OCI-LY7 (cell line): Measurements from ENCODE around the gene FBXO28. TPM values are rescaled to one million over a fixed set of nuclear protein-coding genes. Genes with fewer than 3 reads are reported as not detected.
A peak's percentile ranks its signal among the peaks of the same experiment; 100 is the strongest.
"Not testable (repeated sequence)": the region's sequence is repeated elsewhere in the genome, so short reads cannot be mapped to it uniquely, and the experiment has no call there.

Experiments used
- BruUV-seq: library from RNA; stranded (reverse); fragments of 400-500 nt; replicated peaks from 2 replicates; lab custom pipeline; 2021; lab: Mats Ljungman, UMichigan
- CTCF ChIA-PET: fragments of 300-600 bp; sonication (Branson Sonifier 250); formaldehyde crosslinking; loops from one replicate; lab custom pipeline; 2022; ENCODE audit warnings: antibody characterized with exemption; ENCODE audit not compliant: unreplicated experiment; lab: Charles Lee
- POLR2A ChIA-PET: fragments of 300-600 bp; sonication (Branson Sonifier 250); formaldehyde crosslinking; loops from one replicate; lab custom pipeline; 2022; ENCODE audit warnings: antibody characterized with exemption; lab: Charles Lee
- DNase-seq: peaks from one replicate; pipeline ENCODE4 v3.0.0-alpha.2; 2015; ENCODE audit warnings: low spot score
- H2AFZ ChIP-seq: fragments of 200-600 bp; sonication (generic), shearing (Covaris generic); 2 replicates; pipeline ENCODE4 v1.6.1; 2014; ENCODE audit warnings: mild to moderate bottlenecking, antibody characterized with exemption, low read length, moderate library complexity
- H3K27ac ChIP-seq: fragments of 200-600 bp; sonication (generic); 2 replicates; pipeline ENCODE4 v1.5.1; 2014; ENCODE audit warnings: mixed run types, low read depth, mild to moderate bottlenecking, moderate library complexity, low read length, inconsistent platforms; ENCODE audit not compliant: poor library complexity, severe bottlenecking
- H3K36me3 ChIP-seq: fragments of 200-600 bp; sonication (generic); 2 replicates; pipeline ENCODE4 v1.6.1; 2014; ENCODE audit warnings: mild to moderate bottlenecking, antibody characterized with exemption, low read length, moderate library complexity, mixed read lengths; ENCODE audit not compliant: insufficient read depth
- H3K4me1 ChIP-seq: fragments of 200-600 bp; sonication (generic); 2 replicates; pipeline ENCODE4 v1.5.1; 2014; ENCODE audit warnings: mild to moderate bottlenecking, low read length; ENCODE audit not compliant: insufficient read depth, poor library complexity, severe bottlenecking
- H3K4me2 ChIP-seq: fragments of 200-600 bp; sonication (generic); 2 replicates; pipeline ENCODE4 v1.6.1; 2014; ENCODE audit warnings: mild to moderate bottlenecking, low read length
- H3K4me3 ChIP-seq: fragments of 200-600 bp; sonication (generic); 2 replicates; pipeline ENCODE4 v1.5.1; 2014; ENCODE audit warnings: mild to moderate bottlenecking, low read depth, low read length; ENCODE audit not compliant: poor library complexity, severe bottlenecking
- H3K79me2 ChIP-seq: fragments of 200-600 bp; sonication (generic); 2 replicates; pipeline ENCODE4 v1.6.1; 2016; ENCODE audit warnings: low read depth, mild to moderate bottlenecking, low read length, moderate library complexity, mixed read lengths; ENCODE audit not compliant: insufficient read depth
- H3K9me2 ChIP-seq: fragments of 200-600 bp; sonication (generic); 2 replicates; pipeline ENCODE4 v1.6.1; 2016; ENCODE audit warnings: mild to moderate bottlenecking, low read length, mixed read lengths; ENCODE audit not compliant: insufficient read depth
- H3K9me3 ChIP-seq: fragments of 200-600 bp; sonication (generic); 2 replicates; pipeline ENCODE4 v1.6.1; 2014; ENCODE audit warnings: mild to moderate bottlenecking, mixed run types, low read length, mixed read lengths
- H4K20me1 ChIP-seq: fragments of 200-600 bp; sonication (generic); 2 replicates; pipeline ENCODE4 v1.6.1; 2014; ENCODE audit warnings: mild to moderate bottlenecking, antibody characterized with exemption, low read length, moderate library complexity, mixed read lengths; ENCODE audit not compliant: insufficient read depth
- EZH2phosphoT487 ChIP-seq: fragments of 200-600 bp; sonication (generic); IDR thresholded peaks from 2 replicates; pipeline ENCODE4 v1.6.1; 2018; ENCODE audit warnings: low read depth, borderline replicate concordance, mild to moderate bottlenecking, mixed run types, antibody characterized with exemption, low read length, moderate library complexity, mixed read lengths
- intact Hi-C: fragments of 100-400 bp; cut with micrococcal nuclease; formaldehyde crosslinking; loops from one replicate; pipeline ENCODE4 v1.10.0; 2022; ENCODE audit not compliant: unreplicated experiment
- total RNA-seq, 2 experiments: library from RNA; depleted of rRNA in 1 of 2; stranded (reverse); fragments of >200 nt in 1 of 2; shearing (Covaris generic) in 1 of 2; gene quantifications; 2 replicates each; pipeline ENCODE4 v1.2.3, GENCODE V29; 2014 to 2022
- TF ChIP-seq, protein P1 (sequence below): fragments of 200-600 bp; sonication (generic); conservative IDR thresholded peaks from 2 replicates; pipeline ENCODE4 v1.5.1; 2014; ENCODE audit warnings: mild to moderate bottlenecking, antibody characterized with exemption, low read length, moderate library complexity, mixed read lengths

The FBXO28 gene
- total RNA-seq, 2 experiments from 2014 or later, result 20.1 to 23.3 TPM

DNA sequence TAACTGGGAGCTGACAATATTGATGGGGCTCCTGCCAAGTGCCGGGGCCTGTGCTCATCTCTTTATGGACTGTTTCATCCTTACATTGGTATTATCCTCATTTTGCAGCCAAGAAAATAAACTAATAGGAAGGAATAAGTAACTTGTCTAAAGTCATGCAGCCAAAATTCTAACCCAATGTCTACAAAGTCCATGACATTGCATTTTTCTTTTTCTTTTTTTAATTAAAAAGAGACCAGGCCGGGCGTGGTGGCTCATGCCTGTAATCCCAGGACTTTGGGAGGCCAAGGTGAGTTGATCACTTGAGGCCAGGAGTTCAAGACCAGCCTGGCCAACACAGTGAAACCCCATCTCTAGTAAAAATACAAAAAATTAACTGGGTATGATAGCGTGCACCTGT lies 87.9 kb downstream of the FBXO28 start:
- DNase-seq, result no peak
- no peak overlapping the region for H3K4me3 ChIP-seq
- H3K79me2 ChIP-seq, result no peaks in the 10 kb centered on the region
- H4K20me1 ChIP-seq, result no peaks in the 10 kb centered on the region
- ChIA-PET POLR2A (interaction anchor here (1.3 kb wide), 1 partner anchor 8 kb away, joined by 3 read pairs; no protein-coding TSS in a partner anchor), CTCF (interaction anchor here (0.7 kb wide), 1 partner anchor 23 kb away, joined by 4 read pairs; no protein-coding TSS in a partner anchor)
- H3K27ac ChIP-seq, result no peak overlapping the region
- intact Hi-C loops, result no loop called here
- no peaks in the 10 kb centered on the region for H3K9me2 ChIP-seq
- TF ChIP-seq EZH2phosphoT487, result no peak
- TF ChIP-seq, protein P1, sequence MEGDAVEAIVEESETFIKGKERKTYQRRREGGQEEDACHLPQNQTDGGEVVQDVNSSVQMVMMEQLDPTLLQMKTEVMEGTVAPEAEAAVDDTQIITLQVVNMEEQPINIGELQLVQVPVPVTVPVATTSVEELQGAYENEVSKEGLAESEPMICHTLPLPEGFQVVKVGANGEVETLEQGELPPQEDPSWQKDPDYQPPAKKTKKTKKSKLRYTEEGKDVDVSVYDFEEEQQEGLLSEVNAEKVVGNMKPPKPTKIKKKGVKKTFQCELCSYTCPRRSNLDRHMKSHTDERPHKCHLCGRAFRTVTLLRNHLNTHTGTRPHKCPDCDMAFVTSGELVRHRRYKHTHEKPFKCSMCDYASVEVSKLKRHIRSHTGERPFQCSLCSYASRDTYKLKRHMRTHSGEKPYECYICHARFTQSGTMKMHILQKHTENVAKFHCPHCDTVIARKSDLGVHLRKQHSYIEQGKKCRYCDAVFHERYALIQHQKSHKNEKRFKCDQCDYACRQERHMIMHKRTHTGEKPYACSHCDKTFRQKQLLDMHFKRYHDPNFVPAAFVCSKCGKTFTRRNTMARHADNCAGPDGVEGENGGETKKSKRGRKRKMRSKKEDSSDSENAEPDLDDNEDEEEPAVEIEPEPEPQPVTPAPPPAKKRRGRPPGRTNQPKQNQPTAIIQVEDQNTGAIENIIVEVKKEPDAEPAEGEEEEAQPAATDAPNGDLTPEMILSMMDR, result no peak
- no peak overlapping the region for H3K4me2 ChIP-seq
- BruUV-seq, result no TSS peak
- H2AFZ ChIP-seq, result no peak overlapping the region
- H3K36me3 ChIP-seq, result no peaks in the 10 kb centered on the region
- H3K9me3 ChIP-seq, result no peaks in the 10 kb centered on the region
- peaks cover 29% of the 10 kb centered on the region for H3K4me1 ChIP-seq

DNA sequence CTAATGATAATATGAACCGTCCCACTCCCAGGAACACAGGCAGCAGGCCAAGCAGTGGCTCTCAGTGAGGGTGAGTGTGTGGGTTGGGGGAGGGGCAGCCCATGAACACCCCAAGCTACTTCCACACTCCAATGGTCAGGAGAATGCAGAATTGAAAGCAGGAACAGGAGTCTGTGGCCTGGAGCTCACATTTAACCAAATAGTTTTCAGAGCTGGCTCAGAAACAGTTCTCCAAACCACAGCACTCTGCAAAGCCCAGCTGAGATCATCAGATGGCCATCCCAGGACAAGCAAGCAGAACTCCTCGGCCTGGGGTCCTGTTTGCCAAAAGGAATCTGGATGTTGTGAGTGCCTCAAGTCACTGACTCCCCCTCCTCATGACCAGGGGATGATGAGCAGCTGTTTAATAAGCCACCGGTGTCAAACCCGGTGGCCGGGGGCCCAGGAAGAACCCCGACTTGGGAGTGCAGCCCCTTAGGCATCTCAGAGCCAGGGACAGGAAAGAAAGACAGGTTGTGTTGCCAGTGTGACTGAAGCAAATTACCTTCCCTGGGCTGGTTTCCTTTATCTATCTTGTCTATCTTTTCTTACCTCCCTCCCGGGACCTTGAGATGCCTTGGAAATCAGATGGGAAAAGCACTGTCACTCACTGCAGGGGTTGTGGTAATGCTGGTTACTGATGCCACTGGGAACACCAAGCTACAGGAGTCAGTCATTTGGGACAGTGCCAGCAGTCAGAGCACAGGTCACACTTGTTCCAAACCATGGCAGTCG lies 89.5 kb downstream of the FBXO28 start:
- DNase-seq, result peak; percentile 73
- H3K9me2 ChIP-seq, result no peaks in the 10 kb centered on the region
- peak overlapping the region; percentile 51; the same call in 1 of the 2 replicates for H2AFZ ChIP-seq
- H3K4me3 ChIP-seq, result peak overlapping the region; percentile 2
- no TSS peak for BruUV-seq
- TF ChIP-seq, protein P1, result no peak
- no peak for TF ChIP-seq EZH2phosphoT487
- peaks cover 29% of the 10 kb centered on the region for H3K4me1 ChIP-seq
- H4K20me1 ChIP-seq, result no peaks in the 10 kb centered on the region
- ChIA-PET CTCF (interaction anchor here (1.3 kb wide), 1 partner anchor 9 kb away, joined by 3 read pairs; no protein-coding TSS in a partner anchor), POLR2A (interaction anchor here (0.6 to 1.7 kb wide), 5 partner anchors 13 to 239 kb away, joined by 3 to 10 read pairs (median 3); partner anchors contain the start of gene DEGS1)
- H3K27ac ChIP-seq, result peak overlapping the region; percentile 41
- H3K36me3 ChIP-seq, result no peaks in the 10 kb centered on the region
- no peaks in the 10 kb centered on the region for H3K79me2 ChIP-seq
- no peaks in the 10 kb centered on the region for H3K9me3 ChIP-seq
- intact Hi-C loops, result no loop called here
- peak overlapping the region; percentile 65 for H3K4me2 ChIP-seq

DNA sequence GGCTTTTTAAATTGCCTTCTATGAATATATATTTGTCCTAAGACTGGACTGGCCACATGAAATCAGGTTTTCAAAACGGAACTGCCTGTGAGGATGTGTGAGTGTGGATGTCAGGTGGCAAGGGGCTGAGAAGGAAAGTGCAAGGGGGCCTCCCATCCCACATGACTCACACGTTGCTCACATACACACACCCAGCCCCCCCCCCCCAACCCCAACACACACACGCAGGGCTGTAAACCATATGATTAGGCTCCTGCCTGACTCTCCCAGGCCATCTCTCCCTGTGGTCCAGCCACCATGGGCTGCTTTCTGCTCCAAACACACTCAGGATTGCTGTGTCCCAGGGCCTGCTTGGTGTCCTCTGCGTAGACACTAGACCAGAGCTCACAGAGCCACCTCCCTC lies 91.5 kb downstream of the FBXO28 start:
- no peaks in the 10 kb centered on the region for H3K9me3 ChIP-seq
- H3K36me3 ChIP-seq, result no peaks in the 10 kb centered on the region
- H2AFZ ChIP-seq, result peak overlapping the region; percentile 76; the same call in 1 of the 2 replicates
- no peak overlapping the region for H3K4me2 ChIP-seq
- H3K9me2 ChIP-seq, result no peaks in the 10 kb centered on the region
- no peak for TF ChIP-seq EZH2phosphoT487
- TF ChIP-seq, protein P1, result no peak
- intact Hi-C loops, result no loop called here
- no TSS peak for BruUV-seq
- peaks cover 36% of the 10 kb centered on the region for H3K4me1 ChIP-seq
- no peaks in the 10 kb centered on the region for H3K79me2 ChIP-seq
- CTCF ChIA-PET, result no interaction called here
- H4K20me1 ChIP-seq, result no peaks in the 10 kb centered on the region
- POLR2A ChIA-PET, result interaction anchor here (0.6 to 1.7 kb wide), 4 partner anchors 19 to 39 kb away, joined by 3 to 4 read pairs (median 3); partner anchors contain the start of gene DEGS1
- no peak overlapping the region for H3K4me3 ChIP-seq
- H3K27ac ChIP-seq, result no peak overlapping the region
- no peak for DNase-seq

DNA sequence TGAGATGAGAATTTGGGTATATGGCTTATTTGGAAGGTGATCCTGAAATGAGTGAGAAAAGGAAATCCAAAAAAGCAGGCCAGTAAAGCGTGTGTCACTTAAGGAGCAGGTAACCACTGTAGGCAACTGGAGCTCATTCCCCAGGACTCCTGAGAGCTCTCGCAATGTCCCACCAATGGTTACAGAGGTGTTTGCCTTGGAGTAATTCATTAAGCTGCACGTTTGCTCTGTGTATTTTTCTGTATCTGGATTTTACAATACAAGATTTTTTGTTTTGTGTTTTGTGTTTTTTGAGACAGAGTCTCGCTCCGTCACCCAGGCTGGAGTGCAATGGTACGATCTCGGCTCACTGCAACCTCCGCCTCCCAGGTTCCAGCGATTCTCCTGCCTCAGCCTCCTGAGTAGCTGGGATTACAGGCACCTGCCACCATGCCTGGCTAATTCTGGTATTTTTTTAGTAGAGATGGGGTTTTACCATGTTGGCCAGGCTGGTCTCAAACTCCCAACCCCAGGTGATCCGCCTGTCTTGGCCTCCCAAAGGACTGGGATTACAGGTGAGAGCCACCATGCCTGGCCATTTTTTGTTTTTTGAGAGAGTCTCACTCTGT lies 92.1 kb downstream of the FBXO28 start:
- DNase-seq, H3K9me2 ChIP-seq, CTCF ChIA-PET, intact Hi-C loops, H3K9me3 ChIP-seq, H2AFZ ChIP-seq, BruUV-seq, H3K27ac ChIP-seq, H3K4me2 ChIP-seq, H3K4me3 ChIP-seq, H3K79me2 ChIP-seq, H4K20me1 ChIP-seq, H3K36me3 ChIP-seq: not testable (repeated sequence)
- POLR2A ChIA-PET, result interaction anchor here (0.6 to 1.2 kb wide), 4 partner anchors 14 to 38 kb away, joined by 3 to 4 read pairs (median 3); no protein-coding TSS in a partner anchor
- H3K4me1 ChIP-seq, result peaks cover 36% of the 10 kb centered on the region
